ENCODE measurements around the gene CD1D.

DNA sequence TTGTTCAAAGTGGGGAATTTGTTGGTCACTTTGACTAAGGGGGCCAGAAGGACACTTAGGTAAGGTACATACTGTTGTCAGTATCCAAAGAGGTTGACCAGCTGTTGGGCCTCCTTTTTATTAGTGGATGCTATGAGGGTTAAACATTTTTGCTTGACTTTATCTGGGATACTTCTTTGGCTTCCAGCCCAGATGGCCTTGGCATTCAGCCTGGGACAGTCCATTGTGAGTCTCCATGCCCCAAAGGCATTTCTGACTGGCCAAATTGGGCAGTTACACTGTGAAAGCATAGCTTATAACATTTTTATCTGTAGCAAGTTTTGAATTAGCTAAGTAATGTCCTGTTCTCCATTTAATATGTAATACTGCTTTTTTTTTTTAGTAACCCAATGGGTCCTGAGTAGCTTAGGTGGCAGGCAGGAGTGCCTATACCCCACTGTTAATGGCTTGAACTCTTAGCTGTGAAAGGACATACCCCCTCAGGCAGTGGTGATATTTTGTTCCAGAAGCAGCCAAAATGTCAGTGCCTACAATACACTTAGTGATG, 35.4 kb upstream of the CD1D start:
- TF ChIP-seq EZH2phosphoT487 (conservative IDR thresholded peaks at IDR 0.05; ENCODE audit: low read length) = no peak
- TF ChIP-seq, protein P1, sequence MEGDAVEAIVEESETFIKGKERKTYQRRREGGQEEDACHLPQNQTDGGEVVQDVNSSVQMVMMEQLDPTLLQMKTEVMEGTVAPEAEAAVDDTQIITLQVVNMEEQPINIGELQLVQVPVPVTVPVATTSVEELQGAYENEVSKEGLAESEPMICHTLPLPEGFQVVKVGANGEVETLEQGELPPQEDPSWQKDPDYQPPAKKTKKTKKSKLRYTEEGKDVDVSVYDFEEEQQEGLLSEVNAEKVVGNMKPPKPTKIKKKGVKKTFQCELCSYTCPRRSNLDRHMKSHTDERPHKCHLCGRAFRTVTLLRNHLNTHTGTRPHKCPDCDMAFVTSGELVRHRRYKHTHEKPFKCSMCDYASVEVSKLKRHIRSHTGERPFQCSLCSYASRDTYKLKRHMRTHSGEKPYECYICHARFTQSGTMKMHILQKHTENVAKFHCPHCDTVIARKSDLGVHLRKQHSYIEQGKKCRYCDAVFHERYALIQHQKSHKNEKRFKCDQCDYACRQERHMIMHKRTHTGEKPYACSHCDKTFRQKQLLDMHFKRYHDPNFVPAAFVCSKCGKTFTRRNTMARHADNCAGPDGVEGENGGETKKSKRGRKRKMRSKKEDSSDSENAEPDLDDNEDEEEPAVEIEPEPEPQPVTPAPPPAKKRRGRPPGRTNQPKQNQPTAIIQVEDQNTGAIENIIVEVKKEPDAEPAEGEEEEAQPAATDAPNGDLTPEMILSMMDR (IDR thresholded peaks at IDR 0.05; ENCODE audit: insufficient read depth, low read length, poor library complexity, severe bottlenecking) = no peak

Measured in SU-DHL-6 (cell line).